H1 (cell line): ENCODE data around the gene COL4A2. TPM values are rescaled to one million over a fixed set of nuclear protein-coding genes. Genes with fewer than 3 reads are reported as not detected.

Experiments used
- CTCF ChIA-PET: fragments of 300-600 bp; sonication (Branson Sonifier 250); formaldehyde crosslinking; loops from one replicate; lab custom pipeline; 2021; ENCODE audit not compliant: partially characterized antibody; lab: Charles Lee
- POLR2A ChIA-PET: fragments of 300-600 bp; sonication (Branson Sonifier 250); formaldehyde crosslinking; loops from one replicate; lab custom pipeline; 2021; ENCODE audit warnings: inconsistent platforms; ENCODE audit not compliant: partially characterized antibody; lab: Charles Lee
- DNase-seq, 2 experiments: peaks; one replicate each; pipeline versions ENCODE4 v3.0.0 to v3.0.0-alpha.2; 2010 to 2022; ENCODE audit warnings: low spot score in 2 of 2, low read depth in 1 of 2, mixed read lengths in 1 of 2
- FAIRE-seq: peaks from 2 replicates; lab custom pipeline; 2011; peaks lifted over from hg19 to GRCh38; lab: Jason Lieb, UNC
- H2AFZ ChIP-seq: 2 replicates; pipeline ENCODE4 v1.8.1; 2012; ENCODE audit warnings: low read length, inconsistent platforms
- H2AK5ac ChIP-seq: 2 replicates; pipeline ENCODE4 v1.6.1; 2013; ENCODE audit warnings: low read depth, low read length
- H2BK120ac ChIP-seq: replicated peaks from 2 replicates; pipeline ENCODE3; 2013; ENCODE audit warnings: low read depth, low read length, inconsistent platforms
- H2BK12ac ChIP-seq: 2 replicates; pipeline ENCODE4 v1.6.1; 2013; ENCODE audit warnings: low read depth, low read length
- H2BK15ac ChIP-seq: 2 replicates; pipeline ENCODE4 v1.6.1; 2013; ENCODE audit warnings: low read length
- H2BK20ac ChIP-seq: 2 replicates; pipeline ENCODE4 v1.6.1; 2013; ENCODE audit warnings: low read length
- H2BK5ac ChIP-seq: 2 replicates; pipeline ENCODE4 v1.6.1; 2013; ENCODE audit warnings: low read depth, low read length
- H3K14ac ChIP-seq: 2 replicates; pipeline ENCODE4 v1.6.1; 2013; ENCODE audit warnings: inconsistent platforms; ENCODE audit not compliant: insufficient read length
- H3K18ac ChIP-seq: 2 replicates; pipeline ENCODE4 v1.6.1; 2013; ENCODE audit warnings: low read length; ENCODE audit errors: extremely low read depth
- H3K23ac ChIP-seq: 2 replicates; pipeline ENCODE4 v1.6.1; 2013; ENCODE audit warnings: inconsistent platforms; ENCODE audit not compliant: insufficient read length
- H3K23me2 ChIP-seq: 2 replicates; pipeline ENCODE4 v1.6.1; 2013; ENCODE audit warnings: low read depth, low read length
- H3K27ac ChIP-seq: 2 replicates; pipeline ENCODE4 v1.6.1; 2011; ENCODE audit warnings: low read depth, low read length, inconsistent platforms
- H3K27me3 ChIP-seq, 4 experiments: replicated peaks in 1 of 4; 1 replicate in 1 of 4; 2 replicates in 3 of 4; pipeline versions ENCODE4 v1.6.1 to v1.8.1; 2011 to 2013; ENCODE audit warnings: low read length in 3 of 4, mild to moderate bottlenecking in 3 of 4, inconsistent platforms in 2 of 4, mixed read lengths in 2 of 4, moderate library complexity in 1 of 4; ENCODE audit not compliant: control insufficient read depth in 3 of 4, insufficient read depth in 3 of 4; ENCODE audit errors: extremely low read depth in 1 of 4
- H3K36me3 ChIP-seq, 4 experiments: 2 replicates each; pipeline versions ENCODE4 v1.6.1 to v1.8.1; 2011 to 2013; ENCODE audit warnings: mild to moderate bottlenecking in 4 of 4, low read length in 3 of 4, moderate library complexity in 2 of 4, control low read depth in 1 of 4, inconsistent platforms in 1 of 4; ENCODE audit not compliant: insufficient read depth in 4 of 4, control insufficient read depth in 2 of 4
- H3K4ac ChIP-seq: replicated peaks from 2 replicates; pipeline ENCODE3; 2013; ENCODE audit warnings: low read length, low read depth, mixed read lengths, inconsistent platforms; ENCODE audit not compliant: insufficient read length
- H3K4me1 ChIP-seq, 4 experiments: replicated peaks in 1 of 4; 1 replicate in 1 of 4; 2 replicates in 3 of 4; pipeline versions ENCODE4 v1.6.1 to v1.8.1; 2011 to 2013; ENCODE audit warnings: low read length in 3 of 4, inconsistent platforms in 2 of 4, mixed read lengths in 1 of 4; ENCODE audit not compliant: insufficient read depth in 4 of 4, control insufficient read depth in 3 of 4
- H3K4me2 ChIP-seq, 2 experiments: 2 replicates each; pipeline versions ENCODE4 v1.6.1 to v1.8.1; 2011 to 2013; ENCODE audit warnings: low read depth in 2 of 2, low read length in 2 of 2, control low read depth in 1 of 2, inconsistent platforms in 1 of 2, mild to moderate bottlenecking in 1 of 2; ENCODE audit not compliant: insufficient read depth in 1 of 2
- H3K4me3 ChIP-seq, 4 experiments: fragments of 200-600, 300-600 bp in 1 of 4; sonication (generic), shearing (Covaris generic), sonication (Bioruptor Twin) in 1 of 4; 2 replicates each; pipeline versions ENCODE4 v1.5.1 to v1.8.1; 2011 to 2016; ENCODE audit warnings: low read length in 4 of 4, low read depth in 3 of 4, control low read depth in 2 of 4, inconsistent platforms in 2 of 4, mild to moderate bottlenecking in 2 of 4, mixed read lengths in 1 of 4, moderate library complexity in 1 of 4; ENCODE audit not compliant: insufficient read depth in 2 of 4; ENCODE audit errors: extremely low read depth in 1 of 4
- H3K56ac ChIP-seq: replicated peaks from 2 replicates; pipeline ENCODE3; 2013; ENCODE audit warnings: low read depth, mild to moderate bottlenecking, mixed read lengths, low read length, inconsistent platforms; ENCODE audit not compliant: insufficient read length
- H3K79me1 ChIP-seq: 2 replicates; pipeline ENCODE4 v1.6.1; 2013; ENCODE audit warnings: low read depth, low read length, control low read depth
- H3K79me2 ChIP-seq, 2 experiments: 2 replicates each; pipeline versions ENCODE4 v1.6.1 to v1.8.1; 2012 to 2013; ENCODE audit warnings: low read length in 2 of 2, mild to moderate bottlenecking in 2 of 2, inconsistent platforms in 1 of 2; ENCODE audit not compliant: insufficient read depth in 2 of 2, control insufficient read depth in 1 of 2
- H3K9ac ChIP-seq, 4 experiments: replicated peaks in 1 of 4; 1 replicate in 1 of 4; 2 replicates in 3 of 4; pipeline versions ENCODE4 v1.6.1 to v1.8.1; 2011 to 2013; ENCODE audit warnings: low read depth in 3 of 4, low read length in 3 of 4, control low read depth in 2 of 4, mild to moderate bottlenecking in 2 of 4, moderate library complexity in 2 of 4, inconsistent platforms in 1 of 4; ENCODE audit errors: extremely low read depth in 1 of 4
- H3K9me3 ChIP-seq, 2 experiments: 2 replicates each; pipeline versions ENCODE4 v1.6.1 to v1.8.1; 2012 to 2013; ENCODE audit warnings: mild to moderate bottlenecking in 2 of 2, moderate library complexity in 2 of 2, control low read depth in 1 of 2, inconsistent platforms in 1 of 2, low read depth in 1 of 2, low read length in 1 of 2, mixed read lengths in 1 of 2; ENCODE audit not compliant: insufficient read depth in 2 of 2
- H4K20me1 ChIP-seq, 2 experiments: replicated peaks in 1 of 2; 2 replicates each; pipeline versions ENCODE3 to v1.8.1; 2011 to 2013; ENCODE audit warnings: inconsistent platforms in 2 of 2, low read length in 2 of 2, mild to moderate bottlenecking in 1 of 2; ENCODE audit not compliant: insufficient read depth in 2 of 2, control insufficient read depth in 1 of 2
- H4K5ac ChIP-seq: 2 replicates; pipeline ENCODE4 v1.6.1; 2013; ENCODE audit warnings: low read length, low read depth, mixed read lengths, inconsistent platforms; ENCODE audit not compliant: insufficient read length
- H4K8ac ChIP-seq: 2 replicates; pipeline ENCODE4 v1.8.0; 2013; ENCODE audit warnings: mild to moderate bottlenecking, moderate library complexity, low read length, inconsistent platforms; ENCODE audit not compliant: insufficient read depth; ENCODE audit errors: extremely low read depth
- H4K91ac ChIP-seq: replicated peaks from 2 replicates; pipeline ENCODE3; 2013; ENCODE audit warnings: low read length, mixed read lengths, inconsistent platforms; ENCODE audit not compliant: insufficient read length
- NANOG ChIP-seq: IDR thresholded peaks from 2 replicates; pipeline ENCODE4 v1.6.1; 2011; ENCODE audit warnings: low read length, low read depth, mild to moderate bottlenecking, inconsistent platforms; ENCODE audit not compliant: insufficient read depth, poor library complexity, severe bottlenecking
- TBP ChIP-seq: IDR thresholded peaks from 2 replicates; pipeline ENCODE4 v1.6.1; 2011; ENCODE audit warnings: low read depth, low read length, improper control_type of control experiment
- WGBS, 2 experiments: shearing (Covaris generic) in 1 of 2; methylation state at CpG; one replicate each; pipeline versions ENCODE4 v1.1.6 to v1.1.7; 2013 to 2015; ENCODE audit warnings: low lambda C conversion rate in 2 of 2, mixed read lengths in 2 of 2, inconsistent platforms in 1 of 2, low coverage in 1 of 2, missing lambda C conversion rate in 1 of 2; ENCODE audit not compliant: insufficient replicate concordance in 2 of 2, insufficient coverage in 1 of 2, insufficient read length in 1 of 2; ENCODE audit errors: extremely low coverage in 1 of 2, missing lambda C conversion rate in 1 of 2; 5-methylcytosine and 5-hydroxymethylcytosine counted together
- polyA plus RNA-seq, 7 experiments: library from polyadenylated mRNA; depleted of rRNA in 3 of 7; stranded (reverse) in 5 of 7; unstranded in 2 of 7; fragments of >200 nt in 5 of 7; fragments of 200-250 nt in 2 of 7; gene quantifications; 1 replicate in 5 of 7; 2 replicates in 1 of 7; 4 replicates in 1 of 7; pipeline versions ENCODE4 v1.2.1 to v1.2.3, GENCODE V29; 2011 to 2013; ENCODE audit warnings: missing spikeins in 2 of 7, mixed read lengths in 2 of 7
- total RNA-seq: library from RNA; stranded (reverse); fragmentation: NEBNext Ultra II Directional; extraction: Animal tissue kit (Norgen Biotek cat#: 25700); gene quantifications from 2 replicates; pipeline ENCODE4 v1.2.1, GENCODE V29; 2021

COL4A2 gene
- total and polyA plus RNA-seq, 2 of the 8 experiments (the other 6 are each of a cell fraction or from before 2014, with no cell fraction given) = 80.4 to 87.3 TPM

DNA sequence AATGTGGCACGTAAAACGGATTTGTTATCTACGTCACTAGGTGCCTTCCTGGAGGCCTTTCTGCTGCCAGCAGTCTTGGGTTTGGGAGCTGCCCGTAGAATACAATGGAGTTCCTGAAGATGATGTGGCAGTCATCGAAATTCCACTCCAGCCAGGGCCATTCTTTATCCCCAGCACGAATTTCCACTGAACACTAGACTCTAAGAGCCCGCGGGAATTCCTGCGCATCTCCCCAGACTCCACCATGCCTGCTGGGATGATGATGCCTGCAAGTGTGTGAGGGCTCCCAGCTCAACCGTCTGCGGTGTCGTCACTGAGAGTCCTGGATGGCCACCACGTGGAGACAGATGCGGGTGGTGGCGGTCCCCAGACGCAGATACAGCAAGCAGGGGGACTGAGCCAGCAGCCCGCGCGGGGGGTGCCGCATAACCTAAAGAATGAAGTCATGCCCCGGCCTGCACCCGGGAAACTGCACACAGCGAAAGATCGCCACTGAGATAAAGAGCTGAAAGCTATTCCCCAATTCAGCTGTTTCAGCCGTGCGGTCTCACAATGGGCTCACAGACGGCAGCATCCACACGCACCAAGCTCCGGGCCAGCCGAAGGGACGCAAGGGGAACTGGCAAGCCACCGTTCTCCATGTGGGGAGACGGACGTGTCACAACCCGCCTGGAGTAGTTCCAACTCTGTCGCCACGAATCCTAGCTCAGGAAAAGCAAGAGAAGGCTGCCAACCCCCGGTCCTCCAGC is 41.2 kb upstream of the COL4A2 start:
- no peaks in the 10 kb centered on the region for H3K27me3 ChIP-seq
- no peak for FAIRE-seq
- H2BK120ac ChIP-seq = peak overlapping the region; percentile 58
- no peak overlapping the region for H4K5ac ChIP-seq
- peak in 1 of 2 experiments; percentile 49 for DNase-seq
- no peak overlapping the region for H3K14ac ChIP-seq
- peak overlapping the region; percentile 69 for H4K91ac ChIP-seq
- no peaks in the 10 kb centered on the region for H4K20me1 ChIP-seq
- H3K27ac ChIP-seq = no peak overlapping the region
- ChIA-PET CTCF (interaction anchor here (0.9 to 6.9 kb wide), 10 partner anchors 9 to 146 kb away, joined by 3 to 28 read pairs (median 3); no protein-coding TSS in a partner anchor), POLR2A (interaction anchor here (1.2 to 1.5 kb wide), 3 partner anchors 9 to 90 kb away, joined by 3 to 4 read pairs (median 3); partner anchors contain the start of genes COL4A1 and COL4A2)
- H3K4ac ChIP-seq = peak overlapping the region; percentile 28
- no peaks in the 10 kb centered on the region for H3K23me2 ChIP-seq
- no peaks in the 10 kb centered on the region for H3K9me3 ChIP-seq
- peaks cover 0 to 10% of the 10 kb centered on the region in 2 experiments; a peak in 2 of 4 replicates for H3K79me2 ChIP-seq
- peak overlapping the region; percentile 23; the same call in 1 of the 2 replicates for H2BK20ac ChIP-seq
- no peak overlapping the region for H3K56ac ChIP-seq
- H3K36me3 ChIP-seq = no peaks in the 10 kb centered on the region
- peak overlapping the region; percentile 51 for H3K18ac ChIP-seq
- 89% methylated on average over 38 of the region's 38 CpGs; no CpG with 5 or more reads in 1 of the 2 experiments for WGBS, 2 experiments
- H2BK15ac ChIP-seq = no peak overlapping the region
- 0 out of 2 replicates have a peak overlapping the region, but pooled peaks have one; percentile 57 for H2AK5ac ChIP-seq
- no peak overlapping the region for H2AFZ ChIP-seq
- peaks cover 8% of the 10 kb centered on the region for H3K79me1 ChIP-seq
- H3K9ac ChIP-seq = peak overlapping the region in 1 of 4 experiments; percentile 11; a peak in 1 of 7 replicates
- no peak overlapping the region for H3K4me3 ChIP-seq
- no peak overlapping the region for H3K4me2 ChIP-seq
- H2BK12ac ChIP-seq = peak overlapping the region; percentile 96; the same call in 1 of the 2 replicates
- peak overlapping the region; percentile 45; the same call in 1 of the 2 replicates for H4K8ac ChIP-seq
- peak overlapping the region; percentile 50; the same call in 1 of the 2 replicates for H2BK5ac ChIP-seq
- peaks cover 14 to 37% (median 19%) of the 10 kb centered on the region in 4 experiments for H3K4me1 ChIP-seq
- H3K23ac ChIP-seq = no peak overlapping the region
- TF ChIP-seq TBP = no peak
- no peak for TF ChIP-seq NANOG
